Measurements from ENCODE around the gene ARF6.

ARF6 gene

DNA sequence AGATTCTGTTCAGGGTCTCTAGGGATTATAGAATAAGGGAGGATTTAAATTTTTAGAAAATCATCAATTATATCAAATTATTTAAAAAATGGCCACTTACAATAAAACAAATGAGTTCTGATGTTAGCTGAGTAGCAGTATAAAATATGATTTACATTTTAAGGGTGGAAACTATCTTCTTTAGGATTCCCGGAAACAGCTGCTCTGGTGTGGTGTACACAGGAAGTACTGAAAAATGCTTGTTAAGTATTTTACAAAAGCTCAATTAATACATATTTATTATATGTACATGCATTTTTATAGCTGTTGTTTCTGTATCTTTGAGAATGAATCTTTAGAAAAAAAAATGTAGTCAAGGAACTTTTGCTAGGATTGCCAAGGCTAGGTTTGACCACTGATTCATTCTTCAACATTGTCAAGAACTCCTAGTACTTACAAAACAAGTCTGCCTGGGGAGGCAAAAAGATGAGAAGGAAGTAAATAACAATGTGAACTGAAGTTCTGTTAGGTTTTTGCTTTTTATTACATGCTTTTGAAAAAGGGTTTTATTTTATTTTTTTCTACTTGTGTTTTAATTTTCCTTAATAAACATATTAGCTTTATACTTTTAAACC is 48.0 kb downstream of the ARF6 start:
- TF ChIP-seq, protein P1, sequence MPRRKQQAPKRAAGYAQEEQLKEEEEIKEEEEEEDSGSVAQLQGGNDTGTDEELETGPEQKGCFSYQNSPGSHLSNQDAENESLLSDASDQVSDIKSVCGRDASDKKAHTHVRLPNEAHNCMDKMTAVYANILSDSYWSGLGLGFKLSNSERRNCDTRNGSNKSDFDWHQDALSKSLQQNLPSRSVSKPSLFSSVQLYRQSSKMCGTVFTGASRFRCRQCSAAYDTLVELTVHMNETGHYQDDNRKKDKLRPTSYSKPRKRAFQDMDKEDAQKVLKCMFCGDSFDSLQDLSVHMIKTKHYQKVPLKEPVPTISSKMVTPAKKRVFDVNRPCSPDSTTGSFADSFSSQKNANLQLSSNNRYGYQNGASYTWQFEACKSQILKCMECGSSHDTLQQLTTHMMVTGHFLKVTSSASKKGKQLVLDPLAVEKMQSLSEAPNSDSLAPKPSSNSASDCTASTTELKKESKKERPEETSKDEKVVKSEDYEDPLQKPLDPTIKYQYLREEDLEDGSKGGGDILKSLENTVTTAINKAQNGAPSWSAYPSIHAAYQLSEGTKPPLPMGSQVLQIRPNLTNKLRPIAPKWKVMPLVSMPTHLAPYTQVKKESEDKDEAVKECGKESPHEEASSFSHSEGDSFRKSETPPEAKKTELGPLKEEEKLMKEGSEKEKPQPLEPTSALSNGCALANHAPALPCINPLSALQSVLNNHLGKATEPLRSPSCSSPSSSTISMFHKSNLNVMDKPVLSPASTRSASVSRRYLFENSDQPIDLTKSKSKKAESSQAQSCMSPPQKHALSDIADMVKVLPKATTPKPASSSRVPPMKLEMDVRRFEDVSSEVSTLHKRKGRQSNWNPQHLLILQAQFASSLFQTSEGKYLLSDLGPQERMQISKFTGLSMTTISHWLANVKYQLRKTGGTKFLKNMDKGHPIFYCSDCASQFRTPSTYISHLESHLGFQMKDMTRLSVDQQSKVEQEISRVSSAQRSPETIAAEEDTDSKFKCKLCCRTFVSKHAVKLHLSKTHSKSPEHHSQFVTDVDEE (CRISPR knock-in tag; IDR thresholded peaks at IDR 0.05), result no peak
- TF ChIP-seq OSR1 (CRISPR knock-in tag; IDR thresholded peaks at IDR 0.05) (no peak), RARB (CRISPR knock-in tag; IDR thresholded peaks at IDR 0.05) (no peak)
- TF ChIP-seq, protein P2, sequence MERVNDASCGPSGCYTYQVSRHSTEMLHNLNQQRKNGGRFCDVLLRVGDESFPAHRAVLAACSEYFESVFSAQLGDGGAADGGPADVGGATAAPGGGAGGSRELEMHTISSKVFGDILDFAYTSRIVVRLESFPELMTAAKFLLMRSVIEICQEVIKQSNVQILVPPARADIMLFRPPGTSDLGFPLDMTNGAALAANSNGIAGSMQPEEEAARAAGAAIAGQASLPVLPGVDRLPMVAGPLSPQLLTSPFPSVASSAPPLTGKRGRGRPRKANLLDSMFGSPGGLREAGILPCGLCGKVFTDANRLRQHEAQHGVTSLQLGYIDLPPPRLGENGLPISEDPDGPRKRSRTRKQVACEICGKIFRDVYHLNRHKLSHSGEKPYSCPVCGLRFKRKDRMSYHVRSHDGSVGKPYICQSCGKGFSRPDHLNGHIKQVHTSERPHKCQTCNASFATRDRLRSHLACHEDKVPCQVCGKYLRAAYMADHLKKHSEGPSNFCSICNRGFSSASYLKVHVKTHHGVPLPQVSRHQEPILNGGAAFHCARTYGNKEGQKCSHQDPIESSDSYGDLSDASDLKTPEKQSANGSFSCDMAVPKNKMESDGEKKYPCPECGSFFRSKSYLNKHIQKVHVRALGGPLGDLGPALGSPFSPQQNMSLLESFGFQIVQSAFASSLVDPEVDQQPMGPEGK (CRISPR knock-in tag; IDR thresholded peaks at IDR 0.05; ENCODE audit: borderline replicate concordance), result no peak
- no peak for ATAC-seq

DNA sequence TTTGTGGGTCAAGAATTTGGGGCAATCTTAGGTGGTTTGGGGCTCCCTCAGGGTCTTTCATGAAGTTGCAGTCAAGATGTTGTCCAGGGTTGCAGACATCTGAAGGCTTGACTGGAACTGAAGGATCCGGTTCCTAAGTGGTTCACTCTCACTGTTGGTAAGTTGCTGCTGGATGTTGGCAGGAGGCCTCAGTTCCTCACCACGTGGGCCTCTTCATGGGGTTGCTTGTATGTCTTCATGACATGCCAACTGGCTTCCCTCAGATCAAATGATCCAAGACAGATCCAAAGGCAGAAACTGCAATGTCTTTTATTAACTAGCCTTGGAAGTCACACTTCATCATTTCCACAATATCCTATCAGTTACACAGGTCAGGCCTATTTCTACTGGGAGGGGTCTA is 49.2 kb downstream of the ARF6 start:
- TF ChIP-seq, protein P3, sequence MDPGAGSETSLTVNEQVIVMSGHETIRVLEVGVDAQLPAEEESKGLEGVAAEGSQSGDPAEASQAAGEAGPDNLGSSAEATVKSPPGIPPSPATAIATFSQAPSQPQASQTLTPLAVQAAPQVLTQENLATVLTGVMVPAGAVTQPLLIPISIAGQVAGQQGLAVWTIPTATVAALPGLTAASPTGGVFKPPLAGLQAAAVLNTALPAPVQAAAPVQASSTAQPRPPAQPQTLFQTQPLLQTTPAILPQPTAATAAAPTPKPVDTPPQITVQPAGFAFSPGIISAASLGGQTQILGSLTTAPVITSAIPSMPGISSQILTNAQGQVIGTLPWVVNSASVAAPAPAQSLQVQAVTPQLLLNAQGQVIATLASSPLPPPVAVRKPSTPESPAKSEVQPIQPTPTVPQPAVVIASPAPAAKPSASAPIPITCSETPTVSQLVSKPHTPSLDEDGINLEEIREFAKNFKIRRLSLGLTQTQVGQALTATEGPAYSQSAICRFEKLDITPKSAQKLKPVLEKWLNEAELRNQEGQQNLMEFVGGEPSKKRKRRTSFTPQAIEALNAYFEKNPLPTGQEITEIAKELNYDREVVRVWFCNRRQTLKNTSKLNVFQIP (CRISPR knock-in tag; IDR thresholded peaks at IDR 0.05; ENCODE audit: borderline replicate concordance, low read depth), result no peak
- no peak for TF ChIP-seq ZNF8 (CRISPR knock-in tag; IDR thresholded peaks at IDR 0.05)
- TF ChIP-seq SNAI2 (CRISPR knock-in tag; IDR thresholded peaks at IDR 0.05), result no peak
- TF ChIP-seq ZFP30 (CRISPR knock-in tag; IDR thresholded peaks at IDR 0.05), result no peak
- TF ChIP-seq, protein P4, sequence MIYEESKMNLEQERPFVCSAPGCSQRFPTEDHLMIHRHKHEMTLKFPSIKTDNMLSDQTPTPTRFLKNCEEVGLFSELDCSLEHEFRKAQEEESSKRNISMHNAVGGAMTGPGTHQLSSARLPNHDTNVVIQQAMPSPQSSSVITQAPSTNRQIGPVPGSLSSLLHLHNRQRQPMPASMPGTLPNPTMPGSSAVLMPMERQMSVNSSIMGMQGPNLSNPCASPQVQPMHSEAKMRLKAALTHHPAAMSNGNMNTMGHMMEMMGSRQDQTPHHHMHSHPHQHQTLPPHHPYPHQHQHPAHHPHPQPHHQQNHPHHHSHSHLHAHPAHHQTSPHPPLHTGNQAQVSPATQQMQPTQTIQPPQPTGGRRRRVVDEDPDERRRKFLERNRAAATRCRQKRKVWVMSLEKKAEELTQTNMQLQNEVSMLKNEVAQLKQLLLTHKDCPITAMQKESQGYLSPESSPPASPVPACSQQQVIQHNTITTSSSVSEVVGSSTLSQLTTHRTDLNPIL (CRISPR knock-in tag; IDR thresholded peaks at IDR 0.05; ENCODE audit: low read depth), result no peak
- no peak for TF ChIP-seq CSDC2 (CRISPR knock-in tag; IDR thresholded peaks at IDR 0.05)
- no peak for TF ChIP-seq ZNF70 (CRISPR knock-in tag; IDR thresholded peaks at IDR 0.05)
- no peak for TF ChIP-seq ESRRG (CRISPR knock-in tag; IDR thresholded peaks at IDR 0.05)
- TF ChIP-seq, protein P1 (CRISPR knock-in tag; IDR thresholded peaks at IDR 0.05), result no peak
- no peak for TF ChIP-seq ARNTL (CRISPR knock-in tag; IDR thresholded peaks at IDR 0.05; ENCODE audit: borderline replicate concordance, low read depth)
- TF ChIP-seq RARB (CRISPR knock-in tag; IDR thresholded peaks at IDR 0.05), result no peak
- TF ChIP-seq ZFP3 (CRISPR knock-in tag; IDR thresholded peaks at IDR 0.05), result no peak
- no peak for TF ChIP-seq ISL1 (CRISPR knock-in tag; IDR thresholded peaks at IDR 0.05)
- TF ChIP-seq, protein P2 (CRISPR knock-in tag; IDR thresholded peaks at IDR 0.05; ENCODE audit: borderline replicate concordance), result no peak
- no peak for ATAC-seq

DNA sequence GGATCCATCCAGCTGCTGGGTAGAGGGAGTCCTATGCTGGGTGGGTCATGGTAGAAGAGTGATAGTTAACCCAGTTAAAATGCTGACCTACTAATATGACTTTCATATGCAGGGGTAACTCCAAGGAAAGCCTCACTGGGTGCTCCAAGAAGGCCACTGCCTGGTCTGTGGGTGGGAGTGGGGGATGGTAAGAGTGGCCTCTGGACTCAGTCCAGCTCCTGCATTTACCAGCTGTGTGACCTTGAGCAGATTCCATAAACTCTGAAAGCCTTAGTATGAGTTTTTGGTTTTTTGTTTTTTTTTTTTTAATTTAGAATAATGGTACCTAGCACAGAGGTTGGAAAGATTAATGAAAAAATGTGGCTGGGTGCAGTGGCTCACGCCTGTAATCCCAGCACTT is 51.6 kb downstream of the ARF6 start:
- ATAC-seq, result no peak
- no peak for TF ChIP-seq ESRRG (CRISPR knock-in tag; IDR thresholded peaks at IDR 0.05)
- TF ChIP-seq GLIS3 (CRISPR knock-in tag; IDR thresholded peaks at IDR 0.05), result no peak
- no peak for TF ChIP-seq ZC3H10 (CRISPR knock-in tag; IDR thresholded peaks at IDR 0.05)
- TF ChIP-seq, protein P2 (CRISPR knock-in tag; IDR thresholded peaks at IDR 0.05; ENCODE audit: borderline replicate concordance), result no peak
- TF ChIP-seq TCF4 (CRISPR knock-in tag; IDR thresholded peaks at IDR 0.05; ENCODE audit: borderline replicate concordance), result no peak
- TF ChIP-seq CSDC2 (CRISPR knock-in tag; IDR thresholded peaks at IDR 0.05), result no peak
- no peak for TF ChIP-seq BACH2 (CRISPR knock-in tag; IDR thresholded peaks at IDR 0.05; ENCODE audit: borderline replicate concordance)
- no peak for TF ChIP-seq ZNF565 (CRISPR knock-in tag; conservative IDR thresholded peaks at IDR 0.05; ENCODE audit: low read depth)
- TF ChIP-seq TOX (CRISPR knock-in tag; IDR thresholded peaks at IDR 0.05; ENCODE audit: borderline replicate concordance), result no peak
- TF ChIP-seq ISL1 (CRISPR knock-in tag; IDR thresholded peaks at IDR 0.05), result no peak
- TF ChIP-seq, protein P4 (CRISPR knock-in tag; IDR thresholded peaks at IDR 0.05; ENCODE audit: low read depth), result no peak
- TF ChIP-seq ZNF70 (CRISPR knock-in tag; IDR thresholded peaks at IDR 0.05), result no peak
